ENCODE results near the gene PHACTR1.
"Not testable (repeated sequence)": the region's sequence is repeated elsewhere in the genome, so short reads cannot be mapped to it uniquely, and the experiment has no call there.

PHACTR1 gene

GRCh38 chr6:12937971-12938370 lies 221.4 kb downstream of the PHACTR1 start:
- no peak for TF ChIP-seq CTCF (IDR thresholded peaks at IDR 0.05; ENCODE audit: control insufficient read depth, insufficient read depth, low read depth, low read length, missing control alignments)
- no peak overlapping the region for H3K4me3 ChIP-seq (ENCODE audit: control insufficient read depth, low read depth, low read length)
- DNase-seq (ENCODE audit: low read depth), result no peak

DNA sequence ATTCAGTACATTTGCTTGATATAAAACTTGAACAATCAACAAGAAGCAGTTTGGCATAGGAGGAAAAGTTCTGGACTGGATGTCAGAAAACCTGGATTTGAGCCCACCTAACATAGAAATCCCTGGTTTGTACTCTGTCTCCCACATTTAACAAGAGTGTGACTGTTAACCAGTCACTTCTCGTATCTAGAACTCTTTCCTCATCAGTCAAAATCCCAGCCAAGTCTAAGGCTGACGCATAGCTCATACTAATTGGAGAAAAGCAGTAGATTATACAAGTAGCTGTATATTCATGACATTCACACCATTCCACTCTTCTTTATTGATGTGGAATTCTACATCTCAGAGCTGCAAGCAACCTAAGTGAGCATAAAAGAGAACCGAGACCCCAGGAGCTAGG lies 222.7 kb downstream of the PHACTR1 start:
- no peak for TF ChIP-seq CTCF (IDR thresholded peaks at IDR 0.05; ENCODE audit: control insufficient read depth, insufficient read depth, low read depth, low read length, missing control alignments)
- DNase-seq (ENCODE audit: low read depth), result no peak
- H3K4me3 ChIP-seq (ENCODE audit: control insufficient read depth, low read depth, low read length), result no peak overlapping the region

GRCh38 chr6:12941422-12941821 lies 224.9 kb downstream of the PHACTR1 start:
- no peak overlapping the region for H3K4me3 ChIP-seq (ENCODE audit: control insufficient read depth, low read depth, low read length)
- no peak for DNase-seq (ENCODE audit: low read depth)
- TF ChIP-seq CTCF (IDR thresholded peaks at IDR 0.05; ENCODE audit: control insufficient read depth, insufficient read depth, low read depth, low read length, missing control alignments), result no peak

DNA sequence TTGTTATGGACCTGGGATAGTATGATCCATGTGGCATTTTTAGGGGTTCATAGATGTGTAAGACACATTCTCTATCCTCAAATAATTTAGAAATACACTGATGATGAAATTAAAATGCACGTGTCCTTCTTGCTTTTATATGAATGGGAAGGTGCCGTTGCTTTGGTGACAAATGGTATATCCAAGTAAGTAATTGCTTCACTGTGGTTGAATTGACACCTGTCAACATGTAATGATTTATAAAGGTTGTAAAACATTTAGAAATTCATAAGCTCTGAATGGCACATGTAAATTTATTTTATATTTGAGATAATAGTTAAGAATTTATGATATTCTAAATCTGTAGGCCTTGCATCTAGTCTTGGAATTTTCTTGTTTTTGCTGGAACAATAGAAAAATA lies 227.0 kb downstream of the PHACTR1 start:
- DNase-seq (ENCODE audit: low read depth), result no peak
- no peak for TF ChIP-seq CTCF (IDR thresholded peaks at IDR 0.05; ENCODE audit: control insufficient read depth, insufficient read depth, low read depth, low read length, missing control alignments)
- H3K4me3 ChIP-seq (ENCODE audit: control insufficient read depth, low read depth, low read length), result no peak overlapping the region

GRCh38 chr6:12944001-12944400 lies 227.4 kb downstream of the PHACTR1 start:
- no peak for TF ChIP-seq CTCF (IDR thresholded peaks at IDR 0.05; ENCODE audit: control insufficient read depth, insufficient read depth, low read depth, low read length, missing control alignments)
- H3K4me3 ChIP-seq (ENCODE audit: control insufficient read depth, low read depth, low read length), result no peak overlapping the region
- no peak for DNase-seq (ENCODE audit: low read depth)

GRCh38 chr6:12944528-12944927 lies 228.0 kb downstream of the PHACTR1 start:
- not testable (repeated sequence) for H3K4me3 ChIP-seq (ENCODE audit: control insufficient read depth, low read depth, low read length); DNase-seq (ENCODE audit: low read depth)

DNA sequence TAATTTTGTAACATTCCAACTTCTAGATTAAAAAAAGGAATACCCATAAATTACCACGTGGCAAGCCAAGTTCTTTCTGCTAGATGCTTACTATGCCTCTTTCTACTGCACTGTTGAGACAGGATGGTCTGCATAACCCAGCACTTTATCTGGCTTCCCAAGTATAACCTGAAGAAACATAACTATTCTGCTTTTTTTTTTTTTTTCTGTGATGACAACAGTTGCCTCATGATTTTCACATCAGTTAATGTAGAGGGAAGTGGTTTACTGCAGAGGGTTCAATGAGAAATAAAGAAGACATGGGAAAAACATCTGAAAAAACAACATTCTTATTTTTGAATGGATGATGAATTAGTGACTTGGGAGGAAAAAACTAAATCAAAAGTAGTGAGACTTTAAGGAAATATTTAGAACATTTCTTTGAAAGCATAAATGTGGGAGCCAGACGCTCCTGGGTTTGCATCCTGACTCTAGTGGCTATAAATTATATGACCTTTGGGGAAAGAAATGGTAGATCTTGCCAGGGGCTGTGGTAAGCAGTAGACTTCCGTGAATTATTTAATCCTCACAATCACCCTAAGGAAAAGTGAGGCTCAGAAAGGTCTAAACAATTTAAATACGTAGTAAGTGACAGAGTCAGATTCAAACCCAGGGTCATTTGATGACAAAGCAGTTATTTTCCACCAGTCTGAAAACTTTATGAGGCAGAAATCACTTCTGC lies 230.7 kb downstream of the PHACTR1 start:
- no peak for DNase-seq (ENCODE audit: low read depth)
- TF ChIP-seq CTCF (IDR thresholded peaks at IDR 0.05; ENCODE audit: control insufficient read depth, insufficient read depth, low read depth, low read length, missing control alignments), result no peak
- no peak overlapping the region for H3K4me3 ChIP-seq (ENCODE audit: control insufficient read depth, low read depth, low read length)

Measured in AG09309 (cell line).